HG02970 (cell line): Measurements from ENCODE around the gene KIF3B.
"Not testable (repeated sequence)": the region's sequence is repeated elsewhere in the genome, so short reads cannot be mapped to it uniquely, and the experiment has no call there.

Experiments used
- ATAC-seq: cut with Tn5 transposase; IDR thresholded peaks from one replicate; pipeline ENCODE4 v1.9.1; 2021; ENCODE audit warnings: mild to moderate bottlenecking, moderate library complexity, moderate number of reproducible peaks; ENCODE audit not compliant: unreplicated experiment, low FRiP score

KIF3B gene

GRCh38 chr20:32380037-32380436 is 102.6 kb downstream of the KIF3B start:
- not testable (repeated sequence) for ATAC-seq

DNA sequence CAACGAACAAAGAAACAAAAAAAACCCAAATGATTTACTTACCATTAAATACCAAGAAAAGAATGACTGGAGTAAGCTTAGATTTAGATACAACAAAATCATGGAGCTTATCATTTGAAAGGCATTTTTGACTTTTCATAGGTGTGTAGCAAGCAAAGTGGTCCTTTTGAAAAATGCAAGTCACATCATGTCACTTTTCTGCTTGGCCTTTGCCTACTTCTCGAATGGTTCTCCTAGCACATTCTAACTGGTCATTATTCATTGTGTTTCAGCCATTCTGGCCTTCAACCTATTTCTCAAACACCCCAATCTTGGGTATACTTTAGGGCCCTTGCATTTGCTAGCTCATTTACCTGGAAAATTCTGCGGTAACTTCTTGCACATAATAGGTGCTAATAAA is 103.3 kb downstream of the KIF3B start:
- ATAC-seq: no peak

DNA sequence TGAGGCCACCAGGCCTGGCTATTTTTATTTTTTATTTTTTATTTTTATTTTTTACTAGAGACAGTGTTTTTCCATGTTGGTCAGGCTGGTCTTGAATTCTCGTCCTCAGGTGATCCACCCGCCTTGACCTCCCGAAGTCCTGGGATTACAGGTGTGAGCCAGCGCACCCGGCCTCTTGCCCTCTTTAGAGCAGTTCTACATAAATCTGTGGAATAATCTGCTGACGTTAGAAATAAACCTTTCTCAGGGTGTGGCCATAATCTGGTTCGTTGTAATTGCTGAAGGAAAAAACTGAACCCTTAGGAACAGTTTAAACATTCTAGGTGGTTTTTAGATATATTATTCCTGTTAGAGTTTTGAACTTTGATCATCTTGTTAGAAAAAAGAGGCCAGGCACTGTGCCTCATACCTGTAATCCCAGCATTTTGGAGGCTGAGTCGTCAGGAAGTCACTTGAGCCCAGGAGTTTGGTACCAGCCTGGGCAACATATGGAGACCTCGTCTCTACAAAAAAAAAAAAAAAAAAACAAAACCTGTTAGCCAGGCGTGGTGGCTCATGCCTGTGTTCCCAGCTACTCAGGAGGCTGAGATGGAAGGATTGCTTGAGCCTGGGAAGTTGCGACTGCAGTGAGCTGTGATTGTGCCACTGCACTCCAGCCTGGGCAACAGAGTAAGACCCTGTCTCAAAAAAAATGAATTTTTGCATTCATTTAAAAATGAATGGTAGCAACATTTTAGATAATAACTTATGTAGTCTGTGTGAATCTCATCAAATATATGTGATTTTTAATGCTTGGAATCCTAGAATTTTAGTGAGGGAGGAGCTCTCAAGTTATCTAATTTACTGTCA is 104.9 kb downstream of the KIF3B start:
- no peak for ATAC-seq

GRCh38 chr20:32383441-32383840 is 106.0 kb downstream of the KIF3B start:
- not testable (repeated sequence) for ATAC-seq
